ENCODE results near the gene ZNRF1. TPM values are rescaled to one million over a fixed set of nuclear protein-coding genes. Genes with fewer than 3 reads are reported as not detected.

Gene ZNRF1
- total RNA-seq, 2 experiments from 2014 or later: 35.2 to 42.9 TPM

- no peak for ATAC-seq
- intact Hi-C loops (cut with DNase I, micrococcal nuclease): no loop called here
- H3K27me3 Mint-ChIP-seq: no peaks in the 10 kb centered on the region
Observed at GRCh38 chr16:75044800-75045361, 46.1 kb downstream of the ZNRF1 start.

GRCh38 chr16:75045424-75045823 lies 46.6 kb downstream of the ZNRF1 start:
- H3K4me3 Mint-ChIP-seq: no peak overlapping the region
- peaks cover 20% of the 10 kb centered on the region for H3K4me1 Mint-ChIP-seq
- H3K27me3 Mint-ChIP-seq: no peaks in the 10 kb centered on the region
- intact Hi-C loops (cut with DNase I, micrococcal nuclease): no loop called here
- no peak for DNase-seq
- H3K27ac Mint-ChIP-seq: no peak overlapping the region
- H3K36me3 Mint-ChIP-seq (ENCODE audit: low read depth): no peaks in the 10 kb centered on the region
- no peaks in the 10 kb centered on the region for H3K9me3 Mint-ChIP-seq (ENCODE audit: low read depth)
- CTCF ChIA-PET: interaction anchor here (1.1 kb wide), 2 partner anchors 27 to 66 kb away, joined by 3 read pairs; no protein-coding TSS in a partner anchor
- POLR2A ChIA-PET: no interaction called here
- no peak for ATAC-seq

More at GRCh38 chr16:75044800-75045361, 46.1 kb downstream of the ZNRF1 start:
- DNase-seq: no peak
- Mint-ChIP-seq H3K4me3 (no peak overlapping the region), H3K4me1 (peaks cover 20% of the 10 kb centered on the region), H3K36me3 (ENCODE audit: low read depth) (no peaks in the 10 kb centered on the region), H3K9me3 (ENCODE audit: low read depth) (no peaks in the 10 kb centered on the region), H3K27ac (no peak overlapping the region)
- ChIA-PET CTCF (interaction anchor here (0.7 to 1.1 kb wide), 2 partner anchors 27 to 33 kb away, joined by 3 to 4 read pairs; no protein-coding TSS in a partner anchor), POLR2A (no interaction called here)

DNA sequence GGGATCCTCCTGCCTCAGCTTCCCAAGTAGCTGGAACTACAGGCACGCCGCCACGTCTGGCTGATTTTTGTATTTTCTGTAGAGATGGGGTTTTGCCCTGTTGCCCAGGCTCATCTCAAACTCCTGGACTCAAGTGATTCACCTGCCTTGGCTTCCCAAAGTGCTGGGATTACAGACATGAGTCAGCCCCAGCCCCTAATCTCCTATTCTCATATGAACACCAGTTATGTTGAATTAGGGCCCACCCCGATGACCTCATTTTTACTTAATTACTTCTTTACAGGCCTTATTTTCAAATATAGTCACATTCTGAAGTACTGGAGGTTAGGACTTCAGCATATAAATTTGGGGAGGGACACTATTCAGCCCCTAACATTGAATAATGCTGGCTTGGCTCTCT lies 49.2 kb downstream of the ZNRF1 start:
- H3K4me1 Mint-ChIP-seq: peaks cover 16% of the 10 kb centered on the region
- ChIA-PET CTCF (no interaction called here), POLR2A (no interaction called here)
- H3K9me3 Mint-ChIP-seq (ENCODE audit: low read depth): no peaks in the 10 kb centered on the region
- ATAC-seq (no peak), DNase-seq (no peak)
- no peak overlapping the region for H3K27ac Mint-ChIP-seq
- no peaks in the 10 kb centered on the region for H3K36me3 Mint-ChIP-seq (ENCODE audit: low read depth)
- H3K4me3 Mint-ChIP-seq: no peak overlapping the region
- no peaks in the 10 kb centered on the region for H3K27me3 Mint-ChIP-seq
- intact Hi-C loops (cut with DNase I, micrococcal nuclease): no loop called here

GRCh38 chr16:75048530-75048929 lies 49.7 kb downstream of the ZNRF1 start:
- ATAC-seq: no peak
- Mint-ChIP-seq H3K27ac (no peak overlapping the region), H3K9me3 (ENCODE audit: low read depth) (no peaks in the 10 kb centered on the region), H3K27me3 (no peaks in the 10 kb centered on the region), H3K36me3 (ENCODE audit: low read depth) (no peaks in the 10 kb centered on the region), H3K4me1 (peaks cover 11% of the 10 kb centered on the region), H3K4me3 (no peak overlapping the region)
- ChIA-PET POLR2A (no interaction called here), CTCF (no interaction called here)
- intact Hi-C loops (cut with DNase I, micrococcal nuclease): no loop called here
- no peak for DNase-seq

GRCh38 chr16:75052481-75053202 lies 53.8 kb downstream of the ZNRF1 start:
- ChIA-PET CTCF (interaction anchor here (1.0 to 1.3 kb wide), 2 partner anchors 9 to 10 kb away, joined by 3 to 4 read pairs; no protein-coding TSS in a partner anchor), POLR2A (no interaction called here)
- intact Hi-C loops (cut with DNase I, micrococcal nuclease): no loop called here
- Mint-ChIP-seq H3K27me3 (no peaks in the 10 kb centered on the region), H3K4me1 (peaks cover 12% of the 10 kb centered on the region), H3K27ac (no peak overlapping the region), H3K4me3 (no peak overlapping the region), H3K36me3 (ENCODE audit: low read depth) (no peaks in the 10 kb centered on the region), H3K9me3 (ENCODE audit: low read depth) (no peaks in the 10 kb centered on the region)
- DNase-seq (no peak), ATAC-seq (no peak)

- H3K9me3 Mint-ChIP-seq (ENCODE audit: low read depth): no peaks in the 10 kb centered on the region
- ATAC-seq (no peak), DNase-seq (no peak)
- no peak overlapping the region for H3K4me3 Mint-ChIP-seq
- intact Hi-C loops (cut with DNase I, micrococcal nuclease): no loop called here
- H3K27me3 Mint-ChIP-seq: no peaks in the 10 kb centered on the region
- no peak overlapping the region for H3K27ac Mint-ChIP-seq
- H3K36me3 Mint-ChIP-seq (ENCODE audit: low read depth): no peaks in the 10 kb centered on the region
- ChIA-PET CTCF (interaction anchor here (0.6 kb wide), 1 partner anchor 18 kb away, joined by 3 read pairs; no protein-coding TSS in a partner anchor), POLR2A (no interaction called here)
- peaks cover 6% of the 10 kb centered on the region for H3K4me1 Mint-ChIP-seq
Observed at GRCh38 chr16:75053791-75054555, 55.1 kb downstream of the ZNRF1 start.

- DNase-seq (no peak), ATAC-seq (no peak)
- Mint-ChIP-seq H3K27me3 (no peaks in the 10 kb centered on the region), H3K4me1 (peaks cover 8% of the 10 kb centered on the region), H3K27ac (no peak overlapping the region), H3K4me3 (no peak overlapping the region), H3K36me3 (ENCODE audit: low read depth) (no peaks in the 10 kb centered on the region), H3K9me3 (ENCODE audit: low read depth) (no peaks in the 10 kb centered on the region)
- ChIA-PET POLR2A (no interaction called here), CTCF (interaction anchor here (1.0 kb wide), 1 partner anchor 59 kb away, joined by 3 read pairs; no protein-coding TSS in a partner anchor)
- intact Hi-C loops (cut with DNase I, micrococcal nuclease): no loop called here
Observed at GRCh38 chr16:75054556-75054947, 55.7 kb downstream of the ZNRF1 start.

DNA sequence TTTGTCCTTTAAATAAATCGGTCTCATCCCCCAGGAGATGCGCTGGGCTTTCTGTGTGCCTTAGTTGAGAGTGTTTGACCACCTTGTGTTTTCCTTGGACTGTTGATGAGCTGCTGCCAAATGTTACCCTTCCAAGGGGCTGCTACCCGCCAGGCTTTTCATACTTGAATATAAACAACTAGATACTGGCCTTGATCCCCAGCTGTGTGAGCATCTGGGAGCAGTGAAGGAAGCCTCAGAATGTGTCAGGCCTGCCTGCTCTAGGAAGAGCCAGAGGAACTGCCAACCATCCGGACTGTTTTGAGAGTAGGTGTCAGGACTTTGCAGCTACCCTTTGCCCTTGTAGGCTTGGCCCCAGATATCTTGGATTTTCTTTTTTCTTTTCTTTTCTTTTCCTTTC lies 60.0 kb downstream of the ZNRF1 start:
- ATAC-seq (no peak), DNase-seq (no peak)
- H3K27ac Mint-ChIP-seq: no peak overlapping the region
- POLR2A ChIA-PET: no interaction called here
- no peaks in the 10 kb centered on the region for H3K27me3 Mint-ChIP-seq
- H3K4me3 Mint-ChIP-seq: no peak overlapping the region
- no peaks in the 10 kb centered on the region for H3K9me3 Mint-ChIP-seq (ENCODE audit: low read depth)
- peaks cover 26% of the 10 kb centered on the region for H3K4me1 Mint-ChIP-seq
- CTCF ChIA-PET: no interaction called here
- intact Hi-C loops (cut with DNase I, micrococcal nuclease): no loop called here
- no peaks in the 10 kb centered on the region for H3K36me3 Mint-ChIP-seq (ENCODE audit: low read depth)

- DNase-seq: no peak
- Mint-ChIP-seq H3K9me3 (ENCODE audit: low read depth) (no peaks in the 10 kb centered on the region), H3K4me3 (no peak overlapping the region), H3K36me3 (ENCODE audit: low read depth) (no peaks in the 10 kb centered on the region), H3K27ac (no peak overlapping the region), H3K4me1 (peaks cover 30% of the 10 kb centered on the region), H3K27me3 (no peaks in the 10 kb centered on the region)
- no peak for ATAC-seq
- ChIA-PET CTCF (no interaction called here), POLR2A (no interaction called here)
- intact Hi-C loops (cut with DNase I, micrococcal nuclease): no loop called here
Observed at GRCh38 chr16:75059411-75059810, 60.6 kb downstream of the ZNRF1 start.

- CTCF ChIA-PET: interaction anchor here (2.4 kb wide), 1 partner anchor 14 kb away, joined by 6 read pairs; no protein-coding TSS in a partner anchor
- no peak overlapping the region for H3K27ac Mint-ChIP-seq
- POLR2A ChIA-PET: no interaction called here
- H3K4me3 Mint-ChIP-seq: no peak overlapping the region
- peaks cover 42% of the 10 kb centered on the region for H3K4me1 Mint-ChIP-seq
- no peaks in the 10 kb centered on the region for H3K27me3 Mint-ChIP-seq
- no peak for DNase-seq
- intact Hi-C loops (cut with DNase I, micrococcal nuclease): loop anchor here (5.0 kb wide), 3 partner anchors 33 to 48 kb away; no protein-coding TSS in a partner anchor
- H3K36me3 Mint-ChIP-seq (ENCODE audit: low read depth): no peaks in the 10 kb centered on the region
- no peaks in the 10 kb centered on the region for H3K9me3 Mint-ChIP-seq (ENCODE audit: low read depth)
- ATAC-seq: no peak
Observed at GRCh38 chr16:75060723-75061122, 61.9 kb downstream of the ZNRF1 start.

DNA sequence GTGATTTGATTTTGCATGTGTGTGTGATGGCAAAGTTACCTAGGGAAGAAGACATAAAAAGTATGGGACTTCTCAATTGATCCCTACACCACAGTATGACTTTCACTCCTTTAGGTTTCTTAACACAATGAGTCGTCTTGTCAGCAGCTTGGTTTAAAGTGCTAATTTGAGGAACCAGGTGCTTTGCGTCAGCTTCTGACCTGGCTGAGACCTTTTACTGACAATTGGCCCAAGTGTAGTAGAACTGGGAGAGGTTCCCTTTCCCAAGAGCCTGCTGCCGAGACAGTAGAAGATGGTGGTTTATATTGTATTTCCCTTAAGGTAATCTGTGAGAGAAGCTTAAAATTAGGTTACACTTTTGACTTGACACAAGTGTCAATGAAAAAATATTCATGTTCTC lies 62.8 kb downstream of the ZNRF1 start:
- H3K4me1 Mint-ChIP-seq: peaks cover 42% of the 10 kb centered on the region
- H3K36me3 Mint-ChIP-seq (ENCODE audit: low read depth): no peaks in the 10 kb centered on the region
- ATAC-seq (no peak), DNase-seq (no peak)
- H3K4me3 Mint-ChIP-seq: no peak overlapping the region
- H3K27ac Mint-ChIP-seq: peak overlapping the region; percentile 27
- no peaks in the 10 kb centered on the region for H3K9me3 Mint-ChIP-seq (ENCODE audit: low read depth)
- CTCF ChIA-PET: interaction anchor here (0.5 to 2.4 kb wide), 9 partner anchors 9 to 1432 kb away, joined by 3 to 8 read pairs (median 4); partner anchors contain the start of gene ZNRF1
- intact Hi-C loops (cut with DNase I, micrococcal nuclease): loop anchor here (5.0 kb wide), 3 partner anchors 34 to 49 kb away; no protein-coding TSS in a partner anchor
- POLR2A ChIA-PET: interaction anchor here (0.6 kb wide), 1 partner anchor 28 kb away, joined by 5 read pairs; no protein-coding TSS in a partner anchor
- H3K27me3 Mint-ChIP-seq: no peaks in the 10 kb centered on the region

Measured in activated CD4-positive, alpha-beta T cell treated with anti-CD3 and anti-CD28 coated beads for 36 hours (primary cell).